Hepatocyte (in vitro differentiated cells): ENCODE data around the gene CCZ1B.
"Not testable (repeated sequence)": the region's sequence is repeated elsewhere in the genome, so short reads cannot be mapped to it uniquely, and the experiment has no call there.

Experiments
- CTCF ChIP-seq: fragments of 200-600 bp; sonication (generic); IDR thresholded peaks from 2 replicates; pipeline ENCODE4 v1.5.1; 2016; ENCODE audit warnings: antibody characterized with exemption, mild to moderate bottlenecking; ENCODE audit not compliant: poor library complexity
- EZH2phosphoT487 ChIP-seq: fragments of 200-600 bp; sonication (generic); IDR thresholded peaks from one replicate; pipeline ENCODE4 v1.6.1; 2018; ENCODE audit warnings: antibody characterized with exemption, mild to moderate bottlenecking, low read depth, moderate library complexity; ENCODE audit not compliant: unreplicated experiment, severe bottlenecking

- TF ChIP-seq CTCF, EZH2phosphoT487: not testable (repeated sequence)
These were observed 27.6 kb upstream of the CCZ1B start for GRCh38 chr7:6853681-6854080.
